Esophagus squamous epithelium (tissue), 5 donors: Measurements from ENCODE around the gene BABAM2. TPM values are rescaled to one million over a fixed set of nuclear protein-coding genes. Genes with fewer than 3 reads are reported as not detected.

Source experiments
- DNase-seq: peaks from one replicate; lab custom pipeline; 2025; lab: John Stamatoyannopoulos, UW
- H3K27ac ChIP-seq, 4 donors: fragments of 200-600 bp; sonication (generic); one replicate each; pipeline ENCODE4 v1.5.1; 2016 to 2019; ENCODE audit warnings: mild to moderate bottlenecking in 1 of 4
- H3K27me3 ChIP-seq, 4 donors: fragments of 200-600 bp; sonication (generic); 1 replicate in 3 of 4; 2 replicates in 1 of 4; pipeline versions ENCODE4 v1.5.1 to v1.6.0; 2017 to 2021; ENCODE audit warnings: antibody characterized with exemption in 1 of 4
- H3K36me3 ChIP-seq, 3 donors: fragments of 200-600 bp; sonication (generic); one replicate each; pipeline ENCODE4 v1.5.1; 2016 to 2019
- H3K4me1 ChIP-seq, 3 donors: fragments of 200-600 bp; sonication (generic); one replicate each; pipeline ENCODE4 v1.5.1; 2017 to 2019
- H3K4me3 ChIP-seq, 4 donors: fragments of 200-600 bp; sonication (generic); 1 replicate in 3 of 4; 2 replicates in 1 of 4; pipeline ENCODE4 v1.5.1; 2016 to 2019; ENCODE audit warnings: mild to moderate bottlenecking in 2 of 4, moderate library complexity in 1 of 4
- H3K9me3 ChIP-seq, 3 donors: fragments of 200-600 bp; sonication (generic); one replicate each; pipeline ENCODE4 v1.5.1; 2016 to 2019
- POLR2A ChIP-seq, 4 donors: fragments of 450-650 bp; IDR thresholded peaks; one replicate each; pipeline ENCODE4 v1.6.1; 2017; ENCODE audit warnings: antibody characterized with exemption in 4 of 4, mild to moderate bottlenecking in 4 of 4, moderate library complexity in 3 of 4
- WGBS, 2 donors: methylation state at CpG; one replicate each; pipeline ENCODE4 v1.1.5; 2018; 5-methylcytosine and 5-hydroxymethylcytosine counted together
- intact Hi-C: fragments of 100-400 bp; cut with DNase I; formaldehyde crosslinking; loops from one replicate; pipeline ENCODE4 v1.15.0; 2022
- total RNA-seq, 4 donors: library from RNA; depleted of rRNA; stranded (reverse); fragments of >200 nt; gene quantifications; one replicate each; pipeline ENCODE4 v1.1.0, GENCODE V29; 2016
- TF ChIP-seq, protein P1 (sequence below), 6 experiments: fragments of 450-650 bp in 4 of 6; fragments of 200-600 bp in 2 of 6; sonication (generic) in 2 of 6; IDR thresholded peaks; one replicate each; pipeline ENCODE4 v1.5.1; 2016 to 2019; ENCODE audit warnings: antibody characterized with exemption in 6 of 6, mild to moderate bottlenecking in 4 of 6, moderate library complexity in 4 of 6
- donor health status: DM: yes; HTN: yes; CAD: no.

BABAM2 gene
- total RNA-seq, 4 donors from 2014 or later, result 16.6 to 28.3 (median 24.3) TPM

DNA sequence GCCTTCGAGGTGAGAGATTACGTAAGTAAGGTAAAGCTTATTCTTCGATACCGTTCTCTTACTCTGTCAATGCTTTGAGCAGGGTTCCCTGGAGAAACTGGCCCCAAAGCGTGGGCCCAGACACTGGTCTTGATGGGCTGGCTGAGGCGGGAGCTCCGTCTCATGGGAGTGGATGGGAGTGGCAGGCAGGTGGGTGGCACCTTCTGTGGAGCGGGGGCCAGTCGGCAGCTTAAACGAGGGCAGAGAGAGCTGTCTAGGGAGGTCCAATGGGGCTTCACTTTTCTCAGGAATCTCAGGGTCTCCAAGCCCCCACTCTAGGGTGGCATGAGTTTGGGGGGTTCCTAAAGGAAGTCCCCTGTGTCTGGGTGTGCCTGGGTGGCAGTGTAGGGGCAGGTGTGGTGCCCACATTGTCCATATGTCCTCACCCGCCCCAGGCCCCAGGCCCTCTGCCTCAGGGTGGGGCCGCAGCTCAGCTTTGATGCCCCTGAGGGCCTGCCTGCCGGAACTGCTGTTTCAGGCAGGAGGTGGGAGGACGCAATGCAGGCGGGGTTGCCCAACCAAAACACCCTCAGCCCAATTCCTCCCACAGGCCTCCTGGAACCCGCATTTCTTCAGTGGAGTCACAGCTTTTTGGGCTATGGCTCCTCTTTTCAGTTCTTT lies 469.7 kb downstream of the BABAM2 start:
- H3K36me3 ChIP-seq, result no peaks in the 10 kb centered on the region
- H3K27ac ChIP-seq, result peak overlapping the region; percentile 15 to 57 (median 38)
- TF ChIP-seq POLR2A (IDR thresholded peaks at IDR 0.05), result no peak
- TF ChIP-seq, protein P1, sequence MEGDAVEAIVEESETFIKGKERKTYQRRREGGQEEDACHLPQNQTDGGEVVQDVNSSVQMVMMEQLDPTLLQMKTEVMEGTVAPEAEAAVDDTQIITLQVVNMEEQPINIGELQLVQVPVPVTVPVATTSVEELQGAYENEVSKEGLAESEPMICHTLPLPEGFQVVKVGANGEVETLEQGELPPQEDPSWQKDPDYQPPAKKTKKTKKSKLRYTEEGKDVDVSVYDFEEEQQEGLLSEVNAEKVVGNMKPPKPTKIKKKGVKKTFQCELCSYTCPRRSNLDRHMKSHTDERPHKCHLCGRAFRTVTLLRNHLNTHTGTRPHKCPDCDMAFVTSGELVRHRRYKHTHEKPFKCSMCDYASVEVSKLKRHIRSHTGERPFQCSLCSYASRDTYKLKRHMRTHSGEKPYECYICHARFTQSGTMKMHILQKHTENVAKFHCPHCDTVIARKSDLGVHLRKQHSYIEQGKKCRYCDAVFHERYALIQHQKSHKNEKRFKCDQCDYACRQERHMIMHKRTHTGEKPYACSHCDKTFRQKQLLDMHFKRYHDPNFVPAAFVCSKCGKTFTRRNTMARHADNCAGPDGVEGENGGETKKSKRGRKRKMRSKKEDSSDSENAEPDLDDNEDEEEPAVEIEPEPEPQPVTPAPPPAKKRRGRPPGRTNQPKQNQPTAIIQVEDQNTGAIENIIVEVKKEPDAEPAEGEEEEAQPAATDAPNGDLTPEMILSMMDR (IDR thresholded peaks at IDR 0.05), result no peak
- no peaks in the 10 kb centered on the region for H3K27me3 ChIP-seq
- 80 to 81% methylated on average over 3 to 7 of the region's 16 CpGs for whole genome bisulfite sequencing, 2 donors
- DNase-seq, result no peak
- peaks cover 25 to 68% (median 37%) of the 10 kb centered on the region in 3 donors for H3K4me1 ChIP-seq
- H3K4me3 ChIP-seq, result no peak overlapping the region
- no peaks in the 10 kb centered on the region for H3K9me3 ChIP-seq
- intact Hi-C loops, result no loop called here

DNA sequence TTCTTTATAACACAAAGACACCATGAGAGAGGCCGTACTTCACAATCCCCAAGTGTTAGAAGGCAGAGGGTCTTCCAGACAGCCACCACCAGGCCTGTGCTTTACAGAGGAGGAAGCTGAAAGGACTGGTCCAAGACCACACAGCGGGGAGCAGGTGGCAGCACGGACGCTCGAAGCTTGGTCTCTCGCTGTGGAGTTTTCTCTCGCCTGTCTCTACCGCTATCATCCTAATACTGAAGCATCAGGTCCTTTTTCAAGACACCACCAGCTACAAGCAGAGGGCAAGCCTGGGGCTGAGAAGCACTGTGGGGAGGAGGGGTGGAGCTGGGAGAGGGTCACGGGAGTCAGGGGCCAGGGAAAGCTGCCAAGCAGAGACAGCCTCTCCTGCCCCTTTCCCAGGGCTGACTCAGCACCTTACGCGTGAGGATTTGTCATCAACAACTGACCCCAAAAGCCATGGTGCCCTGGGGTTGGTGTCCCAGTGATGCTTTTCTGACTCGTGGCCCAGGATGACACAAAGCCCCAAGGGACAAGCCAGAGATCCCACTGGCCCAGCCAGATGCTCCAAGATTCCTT lies 470.3 kb downstream of the BABAM2 start:
- TF ChIP-seq POLR2A (IDR thresholded peaks at IDR 0.05), result no peak
- TF ChIP-seq, protein P1 (IDR thresholded peaks at IDR 0.05), result no peak
- intact Hi-C loops, result no loop called here
- peak overlapping the region; percentile 15 to 57 (median 38) for H3K27ac ChIP-seq
- no peaks in the 10 kb centered on the region for H3K36me3 ChIP-seq
- no peak overlapping the region for H3K4me3 ChIP-seq
- no peaks in the 10 kb centered on the region for H3K9me3 ChIP-seq
- DNase-seq, result no peak
- H3K27me3 ChIP-seq, result no peaks in the 10 kb centered on the region
- 80 to 88% methylated on average over 5 to 8 of the region's 12 CpGs for WGBS, 2 donors
- H3K4me1 ChIP-seq, result peaks cover 22 to 68% (median 31%) of the 10 kb centered on the region in 3 donors

GRCh38 chr2:28361991-28362710 lies 471.6 kb downstream of the BABAM2 start:
- no peaks in the 10 kb centered on the region for H3K27me3 ChIP-seq
- TF ChIP-seq POLR2A (IDR thresholded peaks at IDR 0.05), result no peak
- TF ChIP-seq, protein P1 (IDR thresholded peaks at IDR 0.05), result no peak
- DNase-seq, result no peak
- intact Hi-C loops, result no loop called here
- H3K36me3 ChIP-seq, result no peaks in the 10 kb centered on the region
- H3K9me3 ChIP-seq, result no peaks in the 10 kb centered on the region
- peaks cover 13 to 68% (median 20%) of the 10 kb centered on the region in 3 donors for H3K4me1 ChIP-seq
- no peak overlapping the region for H3K27ac ChIP-seq
- WGBS, 2 donors, result 74 to 77% methylated on average over 12 of the region's 12 CpGs
- H3K4me3 ChIP-seq, result no peak overlapping the region

GRCh38 chr2:28362991-28363521 lies 472.5 kb downstream of the BABAM2 start:
- TF ChIP-seq, protein P1 (IDR thresholded peaks at IDR 0.05), result no peak
- TF ChIP-seq POLR2A (IDR thresholded peaks at IDR 0.05), result no peak
- no peak overlapping the region for H3K27ac ChIP-seq
- H3K4me3 ChIP-seq, result no peak overlapping the region
- no peaks in the 10 kb centered on the region for H3K36me3 ChIP-seq
- WGBS, 2 donors, result 59 to 97% methylated on average over 7 of the region's 15 CpGs
- intact Hi-C loops, result no loop called here
- no peak for DNase-seq
- no peaks in the 10 kb centered on the region for H3K9me3 ChIP-seq
- H3K4me1 ChIP-seq, result peaks cover 12 to 71% (median 21%) of the 10 kb centered on the region in 3 donors
- H3K27me3 ChIP-seq, result no peaks in the 10 kb centered on the region
